HG03060 (cell line): ENCODE results near the gene ORAI3.

Experiments
- ATAC-seq: cut with Tn5 transposase; IDR thresholded peaks from one replicate; pipeline ENCODE4 v1.9.1; 2021; ENCODE audit warnings: low read depth, moderate number of reproducible peaks; ENCODE audit not compliant: unreplicated experiment

ORAI3 gene

DNA sequence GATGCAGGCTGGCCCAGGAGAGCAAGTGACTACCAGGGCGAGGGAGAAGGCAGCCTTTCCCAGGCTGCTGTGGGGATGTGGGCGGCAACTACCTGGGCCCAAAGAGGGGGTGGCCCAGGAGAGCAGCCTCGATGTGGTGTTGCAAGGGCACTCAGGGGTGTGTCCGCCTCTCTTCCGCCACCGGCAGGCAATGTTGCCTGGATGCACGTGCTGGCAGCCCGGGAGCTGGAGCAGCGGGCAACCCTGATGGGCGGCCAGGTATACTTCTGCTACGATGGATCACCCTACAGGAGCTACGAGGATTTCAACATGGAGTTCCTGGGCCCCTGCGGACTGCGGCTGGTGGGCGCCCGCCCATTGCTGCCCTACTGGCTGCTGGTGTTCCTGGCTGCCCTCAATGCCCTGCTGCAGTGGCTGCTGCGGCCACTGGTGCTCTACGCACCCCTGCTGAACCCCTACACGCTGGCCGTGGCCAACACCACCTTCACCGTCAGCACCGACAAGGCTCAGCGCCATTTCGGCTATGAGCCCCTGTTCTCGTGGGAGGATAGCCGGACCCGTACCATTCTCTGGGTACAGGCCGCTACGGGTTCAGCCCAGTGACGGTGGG, 38.8 kb downstream of the ORAI3 start:
- no peak for ATAC-seq

DNA sequence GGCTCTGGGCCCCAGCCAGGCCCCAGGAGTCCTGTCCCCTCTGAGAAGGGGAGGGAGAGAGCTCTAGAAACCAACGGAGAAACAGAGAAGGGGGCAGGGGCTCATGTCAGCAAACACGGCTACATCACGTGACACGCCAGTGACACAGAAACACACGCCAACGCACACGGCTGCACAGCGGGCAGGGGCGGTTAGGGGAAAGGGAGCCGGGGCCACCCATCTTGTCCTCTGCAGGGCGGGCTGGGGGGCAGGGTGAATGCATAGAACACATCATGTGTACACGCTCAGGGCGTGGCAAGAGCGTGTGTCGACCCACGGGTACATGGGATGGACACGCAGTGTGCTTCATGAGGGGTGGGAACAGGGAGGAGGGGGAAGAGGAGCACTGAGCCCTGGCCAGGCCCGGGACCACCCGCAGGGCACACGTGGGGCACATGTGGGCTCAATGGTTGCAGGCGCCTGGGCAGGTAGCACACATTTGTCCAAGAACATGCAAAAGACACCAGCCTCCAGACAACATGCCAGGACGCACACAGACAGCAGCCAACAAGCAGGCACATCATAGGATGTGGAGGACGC, 40.7 kb downstream of the ORAI3 start:
- no peak for ATAC-seq

DNA sequence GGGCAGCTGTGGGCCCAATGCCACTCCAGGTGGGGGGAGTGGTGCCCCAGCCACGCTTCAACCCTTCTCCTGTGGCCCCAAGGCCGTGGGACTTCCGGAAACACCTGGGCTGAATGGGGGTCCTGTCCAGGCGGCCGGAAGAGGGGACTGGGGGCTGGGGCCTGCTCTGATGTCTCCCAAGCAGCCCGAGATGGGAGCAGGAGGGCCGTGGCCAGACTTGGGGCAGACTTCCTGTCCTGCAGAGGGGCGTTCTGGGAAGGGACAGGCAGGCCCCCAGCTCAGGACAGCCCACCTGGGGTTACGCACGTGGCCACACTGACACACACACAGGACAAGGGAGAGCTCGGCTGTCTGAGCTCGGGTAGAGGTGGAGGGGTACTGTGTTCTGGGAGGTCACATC, 41.2 kb downstream of the ORAI3 start:
- ATAC-seq = no peak

DNA sequence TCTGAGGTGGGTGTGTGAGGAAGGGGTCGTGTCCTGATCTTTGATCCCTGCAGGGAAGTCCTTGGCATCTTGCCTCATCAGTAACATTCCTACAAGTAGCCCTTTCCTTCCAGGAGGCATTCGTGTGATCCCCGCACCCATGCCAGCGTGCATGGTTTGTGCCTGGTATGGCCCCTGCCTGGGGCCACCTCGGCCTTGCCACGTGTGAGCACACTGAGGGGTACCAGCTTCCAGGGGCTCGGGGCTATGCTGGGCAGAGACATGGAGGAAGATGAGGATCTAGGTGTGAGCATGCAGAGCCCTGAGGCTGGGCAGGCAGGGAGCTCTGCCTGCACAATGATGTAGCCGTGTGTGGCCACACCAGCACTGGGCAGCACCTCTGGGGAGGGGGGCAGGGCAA, 42.2 kb downstream of the ORAI3 start:
- ATAC-seq = no peak

DNA sequence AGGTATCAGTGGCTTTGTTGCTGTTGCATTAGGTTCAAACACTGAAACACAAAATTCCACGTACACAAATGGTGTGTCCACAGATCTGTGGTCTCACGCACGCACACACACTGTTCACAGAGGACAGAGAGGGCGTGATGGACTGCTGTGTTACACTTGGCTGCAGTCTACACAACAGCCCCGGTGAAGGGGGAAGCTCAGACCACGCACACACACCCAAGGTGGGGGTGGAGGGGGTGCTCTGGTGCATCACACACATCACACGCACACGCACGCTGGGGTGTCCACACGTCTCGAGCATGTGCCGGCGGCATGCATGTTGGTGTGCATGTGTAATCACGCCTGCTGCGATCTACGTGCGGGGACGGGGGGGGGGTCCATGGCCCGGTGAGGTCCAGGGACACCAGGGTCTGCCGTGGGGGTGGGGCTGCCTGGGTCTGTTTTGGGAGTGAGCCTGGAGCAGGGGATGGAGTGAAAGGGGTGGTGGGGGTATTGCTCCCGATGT, 43.5 kb downstream of the ORAI3 start:
- no peak for ATAC-seq

DNA sequence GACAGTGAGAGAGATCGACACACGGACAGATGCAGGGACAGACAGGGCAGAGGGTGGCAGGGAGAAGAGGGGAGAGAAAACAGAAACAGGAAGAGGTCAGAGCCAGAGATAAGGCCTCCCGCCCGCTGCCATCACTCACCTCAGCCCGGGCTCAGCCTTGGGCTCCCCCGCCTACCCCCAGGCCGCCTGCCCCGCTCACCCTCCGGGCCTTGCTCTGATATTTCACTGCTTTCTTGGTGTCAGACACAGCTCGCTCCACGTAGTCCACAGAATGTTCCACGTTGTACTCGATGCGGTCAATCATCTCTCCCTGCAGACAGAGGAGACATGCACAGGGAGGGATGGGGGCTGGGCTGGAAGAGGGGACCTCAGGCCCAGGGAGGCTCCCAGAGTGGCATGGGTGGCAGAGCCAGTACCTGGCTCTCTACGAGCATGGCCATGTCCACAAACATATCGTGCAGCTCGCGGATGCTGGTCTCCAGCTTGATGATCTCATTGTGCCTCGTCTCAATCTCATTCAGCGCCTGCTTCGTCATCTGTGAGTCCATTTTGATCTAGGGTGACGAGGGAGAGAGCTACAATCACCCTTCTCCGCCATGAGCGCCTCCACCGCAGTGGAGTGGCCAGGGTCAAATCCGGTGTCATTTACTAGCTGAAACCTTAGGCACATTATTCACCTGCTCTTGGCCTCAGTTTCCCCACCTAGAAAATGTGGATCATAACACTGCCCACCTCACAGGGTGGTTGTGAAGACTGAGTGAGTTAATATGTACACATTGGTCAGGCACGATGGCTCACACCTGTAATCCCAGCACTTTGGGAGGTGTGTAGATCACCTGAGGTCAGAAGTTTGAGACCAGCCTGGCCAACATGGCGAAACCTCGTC, 44.3 kb downstream of the ORAI3 start:
- no peak for ATAC-seq

DNA sequence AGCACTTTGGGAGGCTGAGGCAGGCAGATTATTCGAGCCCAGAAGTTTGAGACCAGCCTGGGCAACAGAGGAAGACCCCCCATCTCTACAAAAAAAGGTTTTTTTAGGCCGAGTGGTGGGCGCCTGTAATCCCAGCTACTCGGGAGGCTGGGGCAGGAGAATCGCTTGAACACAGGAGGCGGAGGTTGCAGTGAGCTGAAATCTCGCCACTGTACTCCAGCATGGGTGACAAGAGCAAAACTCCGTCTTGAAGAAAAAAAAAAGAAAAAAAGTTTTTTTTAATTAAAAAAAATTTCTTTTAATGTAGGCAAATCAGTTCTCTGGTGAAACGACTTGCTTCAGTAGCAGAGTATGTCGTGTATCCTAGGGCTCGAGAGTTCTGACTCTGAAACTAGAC, 47.1 kb downstream of the ORAI3 start:
- ATAC-seq = no peak

DNA sequence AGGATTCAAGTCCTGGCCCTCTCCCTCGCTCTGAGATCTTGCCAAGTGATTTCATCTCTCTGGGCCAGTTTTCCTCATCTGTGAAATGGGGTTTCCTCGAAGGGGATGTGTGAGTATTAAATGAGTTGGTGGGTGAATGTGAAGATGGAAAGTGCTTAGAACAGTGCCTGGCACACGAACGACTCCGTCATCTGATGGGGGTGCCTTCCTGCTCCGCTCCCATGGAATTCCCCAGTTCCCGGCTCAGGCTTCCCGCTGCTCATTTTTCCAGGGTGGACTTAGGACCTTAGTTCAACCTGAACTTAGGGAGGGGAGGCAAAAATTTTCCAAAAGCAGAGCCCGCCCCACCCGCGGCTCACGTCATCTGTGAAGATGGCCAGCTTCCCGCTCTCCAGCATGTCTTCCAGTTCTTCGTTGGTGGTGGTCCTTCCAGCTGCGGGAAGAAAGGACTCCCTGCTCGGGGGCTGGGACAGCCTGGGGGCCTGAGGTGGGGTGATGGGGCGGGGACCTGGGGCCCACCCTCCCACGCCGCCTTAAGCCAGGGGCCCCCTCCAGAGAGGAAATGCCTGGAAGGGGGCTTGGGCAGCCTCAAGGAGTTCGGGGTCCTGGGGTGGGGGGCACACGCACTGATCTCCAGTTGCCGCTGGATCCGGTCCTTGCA, 47.6 kb downstream of the ORAI3 start:
- ATAC-seq = no peak

DNA sequence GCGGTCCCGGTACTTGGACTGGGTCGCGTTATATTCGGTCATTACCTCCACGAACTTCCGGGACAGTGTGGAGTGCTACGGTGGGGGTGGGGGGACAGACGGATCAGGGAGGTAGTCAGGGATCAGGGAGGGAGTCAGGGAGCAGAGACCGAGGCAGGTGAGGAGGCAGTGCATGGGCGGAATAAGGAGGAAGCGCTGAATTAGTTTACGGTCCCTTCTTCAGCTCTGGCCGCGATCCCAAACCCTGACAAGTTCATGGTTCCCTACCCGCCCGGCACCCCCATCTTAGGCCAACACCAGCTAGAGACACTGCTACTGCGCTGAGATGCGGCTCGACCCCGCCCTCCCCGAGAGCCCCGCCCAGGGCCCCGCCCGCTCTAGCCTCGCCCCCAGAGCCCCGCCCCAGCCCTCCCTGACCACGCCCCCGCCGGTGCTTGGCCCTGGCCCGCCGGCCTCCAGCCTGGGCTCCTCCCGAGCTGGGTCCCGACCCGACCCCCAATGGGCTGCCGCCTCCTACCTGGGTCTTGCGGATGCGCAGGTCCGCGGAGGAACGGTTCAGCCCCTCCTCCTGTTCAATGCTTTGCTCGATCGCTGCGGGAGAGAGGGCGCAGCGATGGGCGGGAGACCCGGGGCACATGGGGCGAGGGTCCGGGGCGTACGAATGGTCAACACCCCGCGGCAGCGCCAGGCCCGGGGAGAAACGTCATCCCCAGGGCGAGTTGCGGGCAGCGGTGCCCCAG, 48.3 kb downstream of the ORAI3 start:
- no peak for ATAC-seq

DNA sequence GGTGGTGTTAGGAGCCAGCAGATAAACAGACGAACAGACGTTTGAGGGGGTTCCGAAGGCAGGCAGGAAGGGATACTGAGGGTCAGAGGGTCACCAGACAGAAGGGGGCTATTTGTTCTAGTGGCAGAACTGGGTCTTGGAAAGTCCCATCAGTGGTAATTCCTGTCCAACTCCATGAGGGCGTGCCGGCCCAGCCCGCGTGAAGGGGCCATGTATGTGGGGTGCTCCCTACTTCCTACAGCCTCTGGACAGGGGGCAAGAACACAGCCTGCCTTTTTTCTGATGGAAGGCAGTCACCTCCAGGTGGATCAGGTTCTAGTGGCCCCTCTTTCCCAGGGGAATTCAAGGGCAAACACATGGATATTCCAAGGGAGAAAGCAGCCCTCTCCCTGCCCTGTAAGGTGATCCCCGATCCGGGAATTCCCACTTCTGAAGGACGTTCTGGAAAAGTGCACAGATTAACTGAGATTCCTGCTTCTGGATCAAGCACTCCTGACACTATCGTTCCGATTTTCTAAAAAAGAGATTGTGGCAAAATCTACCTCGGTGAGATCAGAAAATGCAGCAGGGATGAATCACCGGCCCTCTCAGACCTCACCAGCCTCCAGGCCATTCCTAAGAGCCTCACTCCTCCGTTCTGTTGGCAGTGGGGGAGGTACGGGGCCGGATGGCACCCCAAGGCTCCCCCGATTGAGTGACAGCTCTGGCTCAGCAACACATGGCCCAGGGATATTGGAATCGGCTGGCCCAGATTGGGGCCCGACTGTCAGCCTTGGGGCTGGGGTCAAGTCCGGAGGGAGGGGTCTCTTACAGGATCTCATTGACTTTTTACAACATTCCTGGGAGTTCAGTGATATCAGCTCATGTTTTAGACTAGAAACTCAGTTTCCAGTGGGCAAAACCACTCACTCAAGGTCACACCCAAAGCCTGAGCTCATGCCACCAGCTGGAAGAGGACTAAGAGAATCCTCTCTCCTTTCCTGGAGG, 49.1 kb downstream of the ORAI3 start:
- ATAC-seq = no peak

DNA sequence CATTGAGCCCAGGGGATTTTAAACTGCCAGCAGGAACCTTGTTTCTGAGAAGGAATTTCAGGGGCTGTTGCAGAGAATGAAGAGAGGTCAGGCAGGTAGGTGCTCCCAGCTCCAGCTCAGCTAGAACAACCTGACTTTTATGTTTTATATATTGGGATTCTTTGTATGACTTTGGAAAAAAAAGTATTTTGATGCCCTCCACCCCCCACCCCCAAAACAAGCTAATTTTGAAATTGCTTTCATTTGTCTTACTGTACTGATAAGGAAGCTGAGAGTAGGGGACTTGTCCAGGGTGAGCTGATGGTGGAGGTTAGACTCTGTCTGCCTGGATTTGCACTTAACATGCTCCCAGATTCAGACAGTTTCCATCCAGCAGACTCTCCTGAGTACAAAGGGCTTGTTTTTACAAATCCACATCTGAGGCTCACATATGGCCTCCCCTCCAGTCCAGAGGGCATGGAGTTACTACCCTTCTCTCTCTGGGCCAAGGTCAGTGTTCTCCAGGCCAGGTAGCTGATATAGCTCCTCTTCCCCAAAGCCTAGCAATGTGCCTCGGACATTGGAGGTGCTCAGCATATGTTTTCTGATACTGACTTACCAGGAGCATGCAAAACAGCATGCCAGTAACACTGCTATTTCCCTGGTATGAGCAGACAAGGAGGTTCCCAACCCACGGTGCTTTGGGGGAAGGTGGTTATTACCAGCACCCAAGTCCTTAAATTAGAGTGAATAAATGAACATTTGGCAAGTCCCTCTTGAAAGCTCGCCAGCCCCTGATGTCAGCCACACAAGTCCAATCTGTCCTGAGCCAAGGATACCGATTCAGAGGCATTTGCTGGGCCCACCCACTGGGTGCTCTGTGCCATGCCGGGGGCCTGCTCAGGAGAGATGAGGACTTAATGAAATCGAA, 50.2 kb downstream of the ORAI3 start:
- ATAC-seq = no peak

DNA sequence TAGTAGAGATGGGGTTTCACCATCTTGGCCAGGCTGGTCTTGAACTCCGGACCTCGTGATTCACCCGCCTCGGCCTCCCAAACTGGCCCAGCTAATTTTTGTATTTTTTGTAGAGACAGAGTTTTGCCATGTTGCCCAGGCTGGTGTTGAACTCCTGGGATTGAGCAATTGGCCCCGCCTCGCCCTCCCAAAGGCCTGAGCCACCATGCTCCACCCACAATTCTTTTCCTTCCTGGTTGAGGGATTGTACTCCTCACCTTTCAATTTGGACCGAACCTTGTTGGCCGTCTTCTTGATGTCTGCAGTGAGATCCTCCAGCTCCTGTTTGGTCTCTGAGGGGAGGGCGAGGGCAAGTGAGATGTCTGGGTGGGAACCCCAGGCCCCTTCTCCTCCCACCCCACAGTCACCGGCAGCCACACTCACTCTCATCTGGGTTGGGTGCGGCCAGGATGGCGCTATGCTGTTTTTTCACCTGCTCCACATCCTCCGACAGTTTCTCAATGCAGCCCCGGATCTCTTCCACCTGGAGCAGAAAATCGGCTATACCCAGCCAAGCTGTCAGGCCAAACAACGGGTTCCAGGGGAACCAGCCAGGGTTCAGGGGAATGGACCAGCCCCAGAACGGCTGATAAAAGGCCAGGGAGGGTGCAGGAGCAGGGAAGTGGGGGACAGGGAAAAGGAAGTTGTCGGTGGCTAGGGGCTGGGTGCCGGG, 52.0 kb downstream of the ORAI3 start:
- no peak for ATAC-seq

DNA sequence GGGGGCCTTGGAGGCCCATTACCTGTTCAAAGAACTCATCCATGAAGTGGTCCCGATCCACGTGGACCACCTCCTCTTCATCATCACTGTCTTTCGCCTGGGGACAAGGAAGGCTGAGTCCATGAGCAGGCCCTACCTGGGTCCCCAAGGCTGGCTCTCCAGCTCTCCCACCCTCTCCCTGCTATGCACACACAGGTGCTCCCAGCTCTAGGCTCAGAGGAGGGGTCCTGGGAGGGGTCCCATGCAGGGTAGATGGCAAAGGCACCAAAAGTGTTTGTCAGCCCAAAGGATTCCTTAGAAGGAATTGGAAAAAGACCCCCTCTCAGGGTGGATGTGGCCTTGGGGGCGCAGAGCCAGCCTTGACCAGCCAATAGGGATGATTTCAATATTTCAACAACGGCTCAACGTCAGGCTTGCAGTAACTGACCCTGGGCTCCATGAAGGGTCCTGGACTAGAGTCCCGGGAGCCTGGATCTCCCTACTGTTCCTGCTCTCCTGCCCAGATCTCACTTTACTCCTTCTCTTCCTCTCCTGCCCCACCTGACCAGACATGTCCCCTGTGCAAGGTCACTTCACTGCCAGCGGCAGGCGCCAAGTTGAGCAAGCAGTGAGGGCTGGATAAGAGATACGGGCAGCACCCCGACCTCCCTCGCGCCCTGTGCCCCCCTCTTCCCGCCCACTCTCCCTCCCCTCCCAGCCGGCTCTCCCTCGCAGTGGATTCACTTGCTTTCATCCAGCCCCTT, 52.8 kb downstream of the ORAI3 start:
- ATAC-seq = no peak

DNA sequence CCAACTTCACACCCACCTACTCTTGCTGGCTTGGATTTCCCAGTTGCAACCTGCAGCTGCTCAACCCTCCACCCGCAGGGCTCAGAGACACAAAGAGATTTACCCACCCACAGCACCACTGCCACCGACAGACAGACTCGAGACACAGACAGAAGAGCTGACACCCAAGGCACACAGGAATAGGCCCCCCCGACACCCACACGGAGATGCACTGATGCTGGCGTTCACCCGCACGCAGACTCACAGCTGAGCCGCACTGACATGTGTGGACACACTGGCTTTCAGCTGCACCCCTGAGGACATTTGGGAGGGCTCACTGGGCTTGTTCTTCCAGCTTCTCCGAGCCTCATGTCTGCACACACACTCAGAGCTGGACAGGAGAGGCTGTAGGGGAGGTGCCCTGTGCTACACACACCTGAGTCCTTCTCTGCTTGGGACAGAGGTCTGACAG, 53.4 kb downstream of the ORAI3 start:
- ATAC-seq = no peak

DNA sequence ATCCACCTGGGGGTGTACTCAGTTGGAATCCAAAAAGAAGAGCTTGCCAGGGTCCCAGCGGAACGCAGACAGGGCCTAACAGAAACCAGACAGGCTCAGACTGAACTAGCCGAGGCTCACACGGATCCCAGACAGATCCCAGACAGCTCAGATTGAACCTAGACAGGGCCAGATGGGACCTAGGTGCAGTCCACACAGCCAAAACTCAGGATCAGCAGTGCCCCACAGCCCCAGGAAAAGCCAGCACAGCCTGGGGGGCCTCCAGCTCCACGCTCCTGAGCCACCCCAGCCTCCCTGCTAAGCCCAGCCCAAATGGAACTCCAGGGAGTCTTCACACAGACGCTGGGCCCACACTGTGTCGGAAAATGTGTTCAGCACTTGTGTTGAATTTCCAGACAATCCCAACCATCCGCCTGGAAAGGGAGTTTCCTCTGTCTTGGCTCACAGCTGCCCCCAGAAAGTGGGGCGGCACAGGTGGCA, 54.0 kb downstream of the ORAI3 start:
- ATAC-seq = no peak

DNA sequence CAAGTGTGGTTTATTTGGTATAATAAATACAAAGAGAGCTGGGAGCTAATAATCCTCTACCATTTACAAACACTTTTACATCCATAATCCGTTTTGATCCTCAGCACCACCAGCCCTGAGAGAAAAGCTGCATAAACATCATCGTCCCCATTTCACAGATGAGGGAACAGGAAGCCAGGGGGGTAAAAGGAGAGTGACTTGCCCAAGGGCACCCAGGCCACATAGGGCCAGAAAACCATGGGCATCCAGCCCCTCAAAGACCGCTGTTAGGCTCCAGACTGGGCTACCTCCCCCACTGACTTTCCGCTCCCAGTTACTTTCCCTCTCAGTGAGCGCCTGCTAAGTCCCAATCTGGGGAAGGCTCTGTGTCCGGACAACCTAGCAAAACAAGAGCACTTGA, 54.9 kb downstream of the ORAI3 start:
- ATAC-seq = no peak
